Body of pancreas (tissue), 4 donors: ENCODE measurements around the gene LRRC8B.

Source experiments
- POLR2A ChIP-seq, 3 donors: fragments of 450-650 bp; IDR thresholded peaks; one replicate each; pipeline ENCODE4 v1.6.1; 2016; ENCODE audit warnings: antibody characterized with exemption in 3 of 3, mild to moderate bottlenecking in 2 of 3
- TF ChIP-seq, protein P1 (sequence below), 7 experiments: fragments of 450-650 bp in 4 of 7; fragments of 200-600 bp in 3 of 7; sonication (generic) in 3 of 7; IDR thresholded peaks; one replicate each; pipeline ENCODE4 v1.5.1; 2016 to 2019; ENCODE audit warnings: antibody characterized with exemption in 7 of 7

DNA sequence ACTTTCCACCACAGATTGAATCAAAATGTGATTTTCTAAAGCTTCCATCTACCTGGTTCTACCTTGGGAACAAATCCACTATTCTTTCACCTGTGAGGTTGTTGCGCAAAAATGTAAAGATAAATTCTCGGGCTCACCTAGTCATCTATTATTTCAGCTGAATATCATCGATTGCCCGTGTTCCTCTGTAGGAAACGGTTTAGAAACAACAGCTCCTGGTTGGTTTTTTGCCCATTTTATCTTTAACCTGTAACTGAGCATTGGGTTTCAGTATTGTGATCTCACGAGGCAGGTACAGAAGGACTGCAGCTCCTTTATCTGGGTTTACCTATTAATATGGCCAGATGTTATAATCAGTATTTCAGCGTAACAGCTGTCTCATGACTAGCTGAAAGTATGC lies 55.4 kb downstream of the LRRC8B start:
- TF ChIP-seq, protein P1, sequence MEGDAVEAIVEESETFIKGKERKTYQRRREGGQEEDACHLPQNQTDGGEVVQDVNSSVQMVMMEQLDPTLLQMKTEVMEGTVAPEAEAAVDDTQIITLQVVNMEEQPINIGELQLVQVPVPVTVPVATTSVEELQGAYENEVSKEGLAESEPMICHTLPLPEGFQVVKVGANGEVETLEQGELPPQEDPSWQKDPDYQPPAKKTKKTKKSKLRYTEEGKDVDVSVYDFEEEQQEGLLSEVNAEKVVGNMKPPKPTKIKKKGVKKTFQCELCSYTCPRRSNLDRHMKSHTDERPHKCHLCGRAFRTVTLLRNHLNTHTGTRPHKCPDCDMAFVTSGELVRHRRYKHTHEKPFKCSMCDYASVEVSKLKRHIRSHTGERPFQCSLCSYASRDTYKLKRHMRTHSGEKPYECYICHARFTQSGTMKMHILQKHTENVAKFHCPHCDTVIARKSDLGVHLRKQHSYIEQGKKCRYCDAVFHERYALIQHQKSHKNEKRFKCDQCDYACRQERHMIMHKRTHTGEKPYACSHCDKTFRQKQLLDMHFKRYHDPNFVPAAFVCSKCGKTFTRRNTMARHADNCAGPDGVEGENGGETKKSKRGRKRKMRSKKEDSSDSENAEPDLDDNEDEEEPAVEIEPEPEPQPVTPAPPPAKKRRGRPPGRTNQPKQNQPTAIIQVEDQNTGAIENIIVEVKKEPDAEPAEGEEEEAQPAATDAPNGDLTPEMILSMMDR (IDR thresholded peaks at IDR 0.05), result no peak
- TF ChIP-seq POLR2A (IDR thresholded peaks at IDR 0.05), result no peak
